ENCODE results near the gene CMPK2. TPM values are rescaled to one million over a fixed set of nuclear protein-coding genes. Genes with fewer than 3 reads are reported as not detected.
"Not testable (repeated sequence)": the region's sequence is repeated elsewhere in the genome, so short reads cannot be mapped to it uniquely, and the experiment has no call there.

Gene CMPK2
- polyA plus RNA-seq, 5 donors, result 2.9 to 5.6 (median 4.0) TPM

GRCh38 chr2:6881046-6881445, 15.3 kb upstream of the CMPK2 start:
- no peak for DNase-seq

GRCh38 chr2:6880200-6880733, 14.6 kb upstream of the CMPK2 start:
- no peak for DNase-seq

- DNase-seq, result no peak
These were observed 13.3 kb upstream of the CMPK2 start for GRCh38 chr2:6879011-6879410.

DNA sequence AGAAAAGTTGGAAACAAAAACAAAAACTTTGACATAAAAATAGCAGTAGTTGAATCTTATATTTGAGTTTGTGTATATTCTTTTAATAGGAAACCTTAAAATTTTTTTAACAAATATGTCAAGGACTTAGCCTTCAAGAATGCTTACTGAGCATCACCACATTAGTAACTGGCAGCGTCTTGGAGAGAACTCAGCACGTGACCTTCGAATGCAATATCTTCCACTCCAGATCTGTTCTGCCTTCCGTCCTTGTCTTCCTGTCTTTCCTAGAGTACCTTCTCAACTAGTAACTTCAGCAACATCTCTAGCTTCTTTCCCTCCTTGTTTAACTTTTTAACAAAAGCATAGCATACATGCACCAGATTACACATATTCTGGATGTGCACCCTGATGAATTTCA, 12.8 kb upstream of the CMPK2 start:
- no peak for DNase-seq

GRCh38 chr2:6877402-6878304, 11.9 kb upstream of the CMPK2 start, which contains the start of gene RSAD2:
Gene RSAD2 (plus strand): TSS chr2:6877777. CDS start chr2:6877801, 24 bp downstream.
- peak; percentile 59 to 64 for DNase-seq

GRCh38 chr2:6876309-6876708, 10.6 kb upstream of the CMPK2 start:
- DNase-seq, result no peak

DNA sequence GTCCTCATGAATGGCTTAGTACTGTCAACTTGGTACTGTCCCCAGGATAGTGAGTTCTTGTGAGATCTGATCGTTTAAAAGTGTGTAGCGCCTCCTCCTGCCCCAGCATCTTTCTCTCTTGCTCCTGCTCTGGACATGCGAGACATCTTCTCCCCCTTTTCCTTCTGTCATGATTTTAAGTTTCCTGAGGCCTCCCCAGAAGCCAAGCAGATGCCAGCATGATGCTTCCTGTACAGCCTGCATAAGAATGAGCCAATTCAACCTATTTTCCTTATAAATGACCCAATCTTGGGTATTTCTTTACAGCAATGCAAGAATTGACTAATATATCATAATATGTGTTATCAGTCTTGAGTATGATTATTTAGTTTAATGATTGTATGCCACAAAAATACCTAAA, 8.3 kb upstream of the CMPK2 start:
- no peak for DNase-seq

DNA sequence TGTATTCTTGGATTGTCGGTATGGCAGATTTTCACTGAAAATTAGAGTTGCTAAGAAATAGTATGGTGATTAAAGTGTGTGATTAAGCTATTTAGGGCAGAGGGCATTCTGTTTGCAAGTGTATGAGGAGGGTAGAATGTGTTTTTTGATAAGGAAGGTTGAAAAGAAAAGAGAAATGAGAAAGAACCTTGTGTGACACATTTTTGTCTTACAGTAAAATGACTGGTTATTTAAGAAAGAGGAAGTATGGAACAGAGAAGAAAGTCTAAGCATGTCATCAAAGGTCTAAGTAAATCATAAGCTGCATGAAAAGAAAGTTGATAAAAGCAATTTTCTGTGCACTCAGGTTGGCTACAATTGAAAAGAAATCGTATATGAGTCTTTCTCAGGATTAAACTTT, 6.7 kb upstream of the CMPK2 start:
- no peak for DNase-seq

- DNase-seq, result no peak
These were observed 1.3 kb upstream of the CMPK2 start for GRCh38 chr2:6866982-6867381.

GRCh38 chr2:6866275-6866671, 566 bp upstream of the CMPK2 start:
- DNase-seq, result peak in 1 of 2 donors; percentile 22

DNA sequence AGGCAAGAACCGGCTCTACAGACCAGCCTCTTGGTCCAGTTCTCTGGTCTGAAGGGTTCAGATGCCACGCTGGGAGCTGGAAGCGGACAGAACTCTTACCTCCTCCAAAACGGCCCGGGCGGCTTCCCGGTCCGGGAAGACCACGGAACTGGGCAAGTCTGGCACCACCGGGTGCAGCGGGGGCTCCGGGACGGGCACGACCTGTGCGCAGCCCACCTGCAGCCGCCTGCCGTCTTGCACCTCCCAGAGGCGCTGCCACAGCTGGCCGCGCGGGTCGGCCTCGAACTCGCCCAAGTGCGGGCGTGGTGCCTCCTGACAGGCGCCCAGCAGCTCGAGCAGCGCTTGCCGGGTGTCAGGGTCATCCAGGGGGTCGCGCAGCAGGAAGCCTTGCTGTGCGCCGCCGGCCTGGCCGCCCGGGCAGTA, 773 bp downstream of the CMPK2 start:
- DNase-seq, result peak in 1 of 2 donors; percentile 36

DNA sequence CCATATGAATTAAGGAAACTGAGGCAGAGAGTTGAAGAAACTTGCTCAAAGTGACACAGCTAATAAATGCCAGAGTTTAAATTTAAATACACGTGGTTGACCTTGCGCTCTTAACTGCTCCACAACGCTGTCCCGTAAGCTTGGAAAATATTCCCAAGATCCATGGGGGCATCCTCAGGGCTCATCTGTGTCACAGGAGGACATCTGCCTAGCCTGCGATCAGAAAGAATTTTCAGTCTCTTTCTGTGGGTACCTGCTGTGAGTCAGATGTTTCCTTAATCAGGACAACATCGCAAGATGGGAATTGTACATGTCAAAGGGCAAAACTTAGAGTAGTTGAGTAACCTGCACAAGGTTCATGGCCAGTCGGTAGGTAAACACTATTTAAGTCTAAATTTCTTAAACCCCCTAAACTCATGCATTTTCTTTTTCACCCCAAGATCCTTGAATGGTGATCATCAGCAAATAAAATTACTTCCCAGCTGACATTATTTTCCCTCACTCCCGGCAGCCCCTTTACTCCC, 1.4 kb downstream of the CMPK2 start:
- no peak for DNase-seq

DNA sequence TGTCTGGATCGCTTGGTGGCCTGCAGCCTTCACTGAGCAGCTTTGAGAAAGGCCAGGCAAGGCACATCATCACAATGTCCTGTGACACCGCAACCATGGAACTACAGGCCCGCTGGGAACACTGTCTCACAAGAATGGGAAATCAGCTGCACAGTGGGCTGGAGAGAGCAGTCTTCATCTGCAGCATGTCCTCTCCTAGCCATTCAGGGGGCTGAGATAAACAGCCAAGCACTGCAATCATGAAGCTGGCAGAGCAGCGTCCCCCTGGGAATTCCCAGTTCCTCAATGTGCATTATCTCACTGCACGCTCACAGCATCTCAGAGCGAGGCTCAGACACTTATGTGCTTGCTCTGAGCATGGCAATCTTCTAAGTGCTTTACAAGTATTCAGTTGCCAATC, 1.9 kb downstream of the CMPK2 start:
- DNase-seq, result no peak

DNA sequence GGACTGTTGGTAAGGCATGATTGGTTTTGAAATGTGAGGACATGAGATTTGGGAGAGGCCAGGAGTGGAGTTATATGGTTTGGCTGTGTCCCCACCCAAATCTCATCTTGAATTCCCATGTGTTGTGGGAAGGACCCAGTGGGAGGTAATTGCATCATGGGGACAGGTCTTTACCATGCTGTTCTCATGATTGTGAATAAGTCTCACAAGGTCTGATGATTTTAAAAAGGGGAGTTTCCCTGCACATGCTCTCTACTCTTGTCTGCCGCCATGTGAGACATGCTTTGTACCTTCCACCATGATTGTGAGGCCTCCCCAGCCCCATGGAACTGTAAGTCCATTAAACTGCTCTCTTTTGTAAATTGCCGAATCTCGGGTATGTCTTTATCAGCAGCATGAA, 5.4 kb downstream of the CMPK2 start:
- no peak for DNase-seq

- not testable (repeated sequence) for DNase-seq
These were observed 7.2 kb downstream of the CMPK2 start for GRCh38 chr2:6858466-6859027.

- no peak for DNase-seq
These were observed 9.2 kb downstream of the CMPK2 start for GRCh38 chr2:6856548-6856920.

DNA sequence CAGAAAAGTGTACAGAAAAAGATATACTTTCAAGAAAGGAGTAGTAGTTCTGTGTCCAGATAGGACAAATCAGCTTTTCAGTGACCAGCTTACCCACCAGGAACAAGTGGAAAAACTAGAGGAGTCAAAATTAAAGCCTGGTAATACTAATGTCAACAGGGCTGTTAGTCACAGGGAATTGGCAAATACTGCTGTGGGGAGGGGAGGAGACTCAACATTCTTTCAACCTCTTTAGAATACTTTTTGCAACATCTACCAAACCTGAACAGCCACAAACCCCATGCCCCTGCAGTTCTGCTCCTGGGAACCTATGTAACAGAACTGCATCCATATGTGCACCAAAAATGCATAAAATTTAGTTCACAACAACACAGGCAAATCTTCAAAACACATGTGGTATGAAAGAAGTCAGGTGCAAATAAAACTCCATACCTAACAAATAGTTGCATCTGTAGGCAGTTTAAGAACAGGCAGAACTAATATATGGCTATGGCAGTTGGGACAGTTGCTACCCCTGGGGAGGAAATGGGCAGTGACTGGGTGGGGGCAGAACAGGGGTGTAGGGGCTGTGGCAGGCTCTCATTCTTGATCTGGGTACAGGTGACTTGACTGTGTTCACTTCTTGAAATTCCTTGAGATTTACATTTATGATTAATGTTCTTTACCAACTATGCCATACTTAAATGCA, 9.7 kb downstream of the CMPK2 start:
- peak in 1 of 2 donors; percentile 17 for DNase-seq

GRCh38 chr2:6854416-6854815, 11.3 kb downstream of the CMPK2 start:
- no peak for DNase-seq

GRCh38 chr2:6852195-6852594, 13.5 kb downstream of the CMPK2 start:
- DNase-seq, result no peak

DNA sequence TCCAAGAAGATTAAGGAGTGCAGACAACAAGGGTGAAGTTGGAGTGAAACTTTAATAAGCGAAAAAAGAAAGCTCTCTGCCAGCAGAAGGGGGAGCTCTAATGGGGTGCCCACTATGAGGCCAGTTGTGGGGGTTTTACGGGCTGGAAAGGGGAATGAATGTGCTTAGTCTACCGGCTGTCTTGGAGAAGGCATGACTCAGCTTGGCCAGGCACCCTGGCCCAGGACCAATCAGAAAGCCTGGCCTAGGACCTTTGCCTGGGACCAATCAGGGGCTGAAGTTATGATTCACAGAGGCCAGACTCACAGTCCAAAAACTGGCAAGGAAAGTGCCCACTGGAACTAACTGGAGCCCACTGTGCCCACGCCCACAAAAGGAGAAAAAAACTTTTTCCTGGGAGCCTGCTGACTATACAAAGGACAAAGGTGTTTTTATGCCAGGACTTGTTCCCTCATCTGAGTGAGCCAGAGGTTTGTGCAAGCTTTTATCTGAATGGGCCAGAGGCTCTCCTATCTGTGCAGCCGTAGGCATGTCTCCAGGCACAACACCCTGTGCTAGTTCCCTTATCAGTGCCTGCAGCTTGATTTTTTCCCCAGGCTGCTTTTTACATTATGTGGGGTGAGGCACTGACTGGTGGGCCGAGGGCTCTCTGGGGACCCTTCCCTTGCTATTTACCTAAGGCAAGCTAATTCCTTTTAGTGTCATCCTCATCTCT, 18.6 kb downstream of the CMPK2 start:
- no peak for DNase-seq

DNA sequence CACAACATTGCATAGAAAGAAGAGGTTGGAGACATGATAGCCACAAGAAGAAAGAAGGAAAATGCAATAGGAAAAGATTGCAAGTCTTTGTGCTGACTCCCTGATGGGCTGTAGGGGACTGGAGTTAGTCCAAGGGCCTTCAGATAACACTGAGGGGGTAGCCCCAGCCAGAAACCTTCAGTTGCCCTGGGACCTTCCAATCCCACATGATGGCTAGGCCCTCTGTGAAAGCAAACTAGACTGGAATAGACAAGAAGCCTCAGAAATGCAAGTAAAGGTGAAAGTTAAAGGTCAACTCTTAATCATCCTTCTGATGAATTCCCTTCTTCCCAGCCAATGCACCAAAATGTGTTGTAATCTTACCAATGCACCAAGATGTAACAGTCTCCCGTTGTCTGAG, 19.2 kb downstream of the CMPK2 start:
- no peak for DNase-seq

- DNase-seq, result no peak
These were observed 19.8 kb downstream of the CMPK2 start for GRCh38 chr2:6845903-6846302.
